Measurements from ENCODE around the gene NUP42.
"Not testable (repeated sequence)": the region's sequence is repeated elsewhere in the genome, so short reads cannot be mapped to it uniquely, and the experiment has no call there.

Gene NUP42

GRCh38 chr7:23205577-23205908 lies 23.7 kb downstream of the NUP42 start:
- DNase-seq, result no peak

- DNase-seq, result no peak
Measured at GRCh38 chr7:23205909-23206767, 24.3 kb downstream of the NUP42 start.

- DNase-seq, result no peak
Measured at GRCh38 chr7:23207021-23207420, 25.2 kb downstream of the NUP42 start.

- no peak for DNase-seq
Measured at GRCh38 chr7:23207884-23208283, 26.0 kb downstream of the NUP42 start.

- no peak for DNase-seq
Measured at GRCh38 chr7:23208316-23208715, 26.5 kb downstream of the NUP42 start.

- DNase-seq, result peak in 1 of 2 experiments; percentile 34
Measured at GRCh38 chr7:23210506-23210905, 28.7 kb downstream of the NUP42 start.

- DNase-seq, result no peak
Measured at GRCh38 chr7:23211589-23211988, 29.7 kb downstream of the NUP42 start.

- DNase-seq, result no peak
Measured at GRCh38 chr7:23212395-23212794, 30.5 kb downstream of the NUP42 start.

- no peak for DNase-seq
Measured at GRCh38 chr7:23212841-23213240, 31.0 kb downstream of the NUP42 start.

- DNase-seq, result no peak
Measured at GRCh38 chr7:23213755-23214154, 31.9 kb downstream of the NUP42 start.

- no peak for DNase-seq
Measured at GRCh38 chr7:23214423-23214822, 32.6 kb downstream of the NUP42 start.

GRCh38 chr7:23214938-23215337 lies 33.1 kb downstream of the NUP42 start:
- DNase-seq, result no peak

GRCh38 chr7:23216021-23216420 lies 34.2 kb downstream of the NUP42 start:
- DNase-seq, result peak; percentile 75 to 89

- DNase-seq, result no peak
Measured at GRCh38 chr7:23218196-23218595, 36.3 kb downstream of the NUP42 start.

GRCh38 chr7:23220690-23221305 lies 39.0 kb downstream of the NUP42 start:
- no peak for DNase-seq

GRCh38 chr7:23222439-23223030 lies 40.7 kb downstream of the NUP42 start:
- DNase-seq, result no peak

- not testable (repeated sequence) for DNase-seq
Measured at GRCh38 chr7:23224364-23224763, 42.5 kb downstream of the NUP42 start.

- DNase-seq, result peak; percentile 24 to 25
Measured at GRCh38 chr7:23226844-23227450, 45.1 kb downstream of the NUP42 start.

- no peak for DNase-seq
Measured at GRCh38 chr7:23228412-23228811, 46.6 kb downstream of the NUP42 start.

- no peak for DNase-seq
Measured at GRCh38 chr7:23230641-23231101, 48.8 kb downstream of the NUP42 start.

GRCh38 chr7:23232966-23233365 lies 51.1 kb downstream of the NUP42 start:
- DNase-seq, result no peak

GRCh38 chr7:23234569-23235296 lies 52.9 kb downstream of the NUP42 start:
- DNase-seq, result no peak

- no peak for DNase-seq
Measured at GRCh38 chr7:23235813-23236221, 54.0 kb downstream of the NUP42 start.
